HG02759 (cell line): ENCODE results near the gene NAALADL2.

Experiments
- ATAC-seq: cut with Tn5 transposase; IDR thresholded peaks from one replicate; pipeline ENCODE4 v1.9.1; 2021; ENCODE audit warnings: mild to moderate bottlenecking, moderate library complexity; ENCODE audit not compliant: unreplicated experiment

Gene NAALADL2

GRCh38 chr3:175198991-175199783 lies 340.1 kb downstream of the NAALADL2 start:
- ATAC-seq, result no peak

GRCh38 chr3:175199961-175200360 lies 340.8 kb downstream of the NAALADL2 start:
- no peak for ATAC-seq

GRCh38 chr3:175200391-175201095 lies 341.4 kb downstream of the NAALADL2 start:
- ATAC-seq, result no peak

GRCh38 chr3:175207361-175207760 lies 348.2 kb downstream of the NAALADL2 start:
- ATAC-seq, result no peak

- no peak for ATAC-seq
Observed at GRCh38 chr3:175208326-175208725, 349.2 kb downstream of the NAALADL2 start.

- ATAC-seq, result no peak
Observed at GRCh38 chr3:175211466-175211865, 352.3 kb downstream of the NAALADL2 start.

GRCh38 chr3:175212896-175213295 lies 353.8 kb downstream of the NAALADL2 start:
- no peak for ATAC-seq

- no peak for ATAC-seq
Observed at GRCh38 chr3:175214216-175214615, 355.1 kb downstream of the NAALADL2 start.

- no peak for ATAC-seq
Observed at GRCh38 chr3:175215833-175216232, 356.7 kb downstream of the NAALADL2 start.

GRCh38 chr3:175222356-175222755 lies 363.2 kb downstream of the NAALADL2 start:
- ATAC-seq, result no peak

- no peak for ATAC-seq
Observed at GRCh38 chr3:175224051-175224450, 364.9 kb downstream of the NAALADL2 start.

GRCh38 chr3:175226444-175226843 lies 367.3 kb downstream of the NAALADL2 start:
- no peak for ATAC-seq

- ATAC-seq, result no peak
Observed at GRCh38 chr3:175227126-175227525, 368.0 kb downstream of the NAALADL2 start.

GRCh38 chr3:175233957-175234940 lies 375.1 kb downstream of the NAALADL2 start:
- no peak for ATAC-seq

GRCh38 chr3:175238801-175239200 lies 379.7 kb downstream of the NAALADL2 start:
- no peak for ATAC-seq

- no peak for ATAC-seq
Observed at GRCh38 chr3:175240921-175241320, 381.8 kb downstream of the NAALADL2 start.

- no peak for ATAC-seq
Observed at GRCh38 chr3:175242243-175242642, 383.1 kb downstream of the NAALADL2 start.

- ATAC-seq, result no peak
Observed at GRCh38 chr3:175246234-175246633, 387.1 kb downstream of the NAALADL2 start.

- no peak for ATAC-seq
Observed at GRCh38 chr3:175246766-175247165, 387.6 kb downstream of the NAALADL2 start.

- no peak for ATAC-seq
Observed at GRCh38 chr3:175247629-175248028, 388.5 kb downstream of the NAALADL2 start.

- no peak for ATAC-seq
Observed at GRCh38 chr3:175248832-175249231, 389.7 kb downstream of the NAALADL2 start.
